ENCODE data around the gene MND1.

Gene MND1

DNA sequence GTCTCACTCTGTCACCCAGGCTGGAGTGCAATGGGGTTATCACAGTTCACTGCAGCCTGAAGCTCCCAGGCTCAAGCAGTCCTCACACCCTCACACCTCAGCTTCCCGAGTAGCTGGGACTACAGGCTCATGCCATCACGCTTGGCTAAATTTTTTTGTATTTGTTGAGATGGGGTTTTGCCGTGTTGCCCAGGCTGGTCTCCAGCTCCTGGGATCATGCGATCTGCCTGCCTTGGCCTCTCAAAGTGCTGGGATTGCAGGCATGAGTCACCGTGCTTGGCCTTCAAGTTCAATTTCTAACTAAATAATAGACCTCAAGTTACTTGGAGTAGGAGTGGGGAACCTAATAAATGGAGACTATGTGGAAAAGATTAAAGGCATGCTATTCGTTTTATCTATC, 48.9 kb downstream of the MND1 start:
- DNase-seq (ENCODE audit: low spot score), result no peak

DNA sequence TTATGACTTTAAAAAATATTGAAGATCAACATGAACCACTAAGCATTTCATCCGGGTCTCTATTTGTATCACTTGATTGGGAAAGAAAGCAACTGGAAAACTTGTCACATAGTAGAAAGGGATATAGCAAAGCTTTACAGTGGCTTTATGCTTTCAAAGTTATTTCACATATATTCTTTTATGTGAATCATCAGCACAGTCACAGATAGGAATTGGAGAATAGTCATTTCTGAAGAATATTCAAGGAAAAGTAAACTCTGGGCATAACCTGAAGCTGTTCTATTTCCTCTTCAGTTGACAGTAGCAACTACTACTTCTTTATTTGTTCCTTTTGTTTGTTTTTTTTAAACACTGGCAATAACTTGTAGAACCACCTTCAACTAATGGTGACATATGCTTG, 50.5 kb downstream of the MND1 start:
- no peak for DNase-seq (ENCODE audit: low spot score)
- no peak overlapping the region for H3K18ac ChIP-seq (ENCODE audit: low read length)
- H2AFZ ChIP-seq (ENCODE audit: low read length), result no peak overlapping the region
- H3K4me3 ChIP-seq (ENCODE audit: low read length in 2 of 2), result no peak overlapping the region
- no peak overlapping the region for H2AK5ac ChIP-seq (ENCODE audit: low read depth, low read length)
- no peak overlapping the region for H4K8ac ChIP-seq (ENCODE audit: low read depth, low read length)
- H2BK15ac ChIP-seq (ENCODE audit: low read length), result no peak overlapping the region
- H3K9ac ChIP-seq (ENCODE audit: low read depth, low read length, poor library complexity), result no peak overlapping the region
- H3K27ac ChIP-seq (replicated peaks; ENCODE audit: low read length), result no peak overlapping the region
- no peak overlapping the region for H2BK5ac ChIP-seq (ENCODE audit: low read length)
- H3K4me2 ChIP-seq (ENCODE audit: insufficient read depth, low read length, poor library complexity, severe bottlenecking), result no peak overlapping the region
- H3K14ac ChIP-seq (ENCODE audit: low read length), result no peak overlapping the region
- H2BK120ac ChIP-seq (ENCODE audit: low read depth, low read length), result no peak overlapping the region
- H3K36me3 ChIP-seq (replicated peaks in 1 of 2; ENCODE audit: control insufficient read depth in 2 of 2, insufficient read depth in 2 of 2, low read length in 2 of 2), result peaks cover 0 to 82% of the 10 kb centered on the region in 2 donors
- H3K79me1 ChIP-seq (ENCODE audit: low read depth, low read length), result no peaks in the 10 kb centered on the region
- H4K91ac ChIP-seq (ENCODE audit: low read depth, low read length, poor library complexity), result no peak overlapping the region
- no peaks in the 10 kb centered on the region for H3K9me3 ChIP-seq (replicated peaks in 1 of 2; ENCODE audit: control insufficient read depth in 2 of 2, insufficient read depth in 1 of 2, low read depth in 1 of 2, low read length in 2 of 2)
- H3K4ac ChIP-seq (ENCODE audit: low read length), result no peak overlapping the region
- no CpG with 5 or more reads among the region's 1 CpG for WGBS, 2 donors (ENCODE audit: extremely low coverage in 2 of 2, insufficient read length in 2 of 2, insufficient replicate concordance in 1 of 2)
- no peaks in the 10 kb centered on the region for H3K4me1 ChIP-seq (ENCODE audit: control insufficient read depth in 2 of 2, insufficient read depth in 1 of 2, low read depth in 1 of 2, low read length in 2 of 2)
- no peak overlapping the region for H3K23ac ChIP-seq (ENCODE audit: low read depth, low read length, poor library complexity)
- H3K27me3 ChIP-seq (ENCODE audit: control insufficient read depth in 3 of 3, insufficient read depth in 3 of 3, low read depth in 1 of 3, low read length in 3 of 3), result no peaks in the 10 kb centered on the region
- no peak overlapping the region for H2BK12ac ChIP-seq (ENCODE audit: low read length)

More for the DNA sequence above, 48.9 kb downstream of the MND1 start:
- Histone ChIP-seq H3K18ac (ENCODE audit: low read length) (no peak overlapping the region), H2BK15ac (ENCODE audit: low read length) (no peak overlapping the region), H4K8ac (ENCODE audit: low read depth, low read length) (no peak overlapping the region), H3K4ac (ENCODE audit: low read length) (no peak overlapping the region), H3K4me2 (ENCODE audit: insufficient read depth, low read length, poor library complexity, severe bottlenecking) (no peak overlapping the region), H2AK5ac (ENCODE audit: low read depth, low read length) (no peak overlapping the region), H2BK12ac (ENCODE audit: low read length) (no peak overlapping the region), H3K79me1 (ENCODE audit: low read depth, low read length) (no peaks in the 10 kb centered on the region), H3K9me3 (replicated peaks in 1 of 2; ENCODE audit: control insufficient read depth in 2 of 2, insufficient read depth in 1 of 2, low read depth in 1 of 2, low read length in 2 of 2) (no peaks in the 10 kb centered on the region), H3K27me3 (ENCODE audit: control insufficient read depth in 3 of 3, insufficient read depth in 3 of 3, low read depth in 1 of 3, low read length in 3 of 3) (no peaks in the 10 kb centered on the region), H3K9ac (ENCODE audit: low read depth, low read length, poor library complexity) (no peak overlapping the region), H3K36me3 (replicated peaks in 1 of 2; ENCODE audit: control insufficient read depth in 2 of 2, insufficient read depth in 2 of 2, low read length in 2 of 2) (peaks cover 0 to 74% of the 10 kb centered on the region in 2 donors), H3K27ac (replicated peaks; ENCODE audit: low read length) (no peak overlapping the region), H3K14ac (ENCODE audit: low read length) (no peak overlapping the region), H3K23ac (ENCODE audit: low read depth, low read length, poor library complexity) (no peak overlapping the region), H2BK5ac (ENCODE audit: low read length) (no peak overlapping the region), H3K4me3 (ENCODE audit: low read length in 2 of 2) (no peak overlapping the region), H2BK120ac (ENCODE audit: low read depth, low read length) (no peak overlapping the region), H3K4me1 (ENCODE audit: control insufficient read depth in 2 of 2, insufficient read depth in 1 of 2, low read depth in 1 of 2, low read length in 2 of 2) (no peaks in the 10 kb centered on the region), H4K91ac (ENCODE audit: low read depth, low read length, poor library complexity) (no peak overlapping the region), H2AFZ (ENCODE audit: low read length) (no peak overlapping the region)
- no CpG with 5 or more reads among the region's 6 CpGs for WGBS, 2 donors (ENCODE audit: extremely low coverage in 2 of 2, insufficient read length in 2 of 2, insufficient replicate concordance in 1 of 2)

DNA sequence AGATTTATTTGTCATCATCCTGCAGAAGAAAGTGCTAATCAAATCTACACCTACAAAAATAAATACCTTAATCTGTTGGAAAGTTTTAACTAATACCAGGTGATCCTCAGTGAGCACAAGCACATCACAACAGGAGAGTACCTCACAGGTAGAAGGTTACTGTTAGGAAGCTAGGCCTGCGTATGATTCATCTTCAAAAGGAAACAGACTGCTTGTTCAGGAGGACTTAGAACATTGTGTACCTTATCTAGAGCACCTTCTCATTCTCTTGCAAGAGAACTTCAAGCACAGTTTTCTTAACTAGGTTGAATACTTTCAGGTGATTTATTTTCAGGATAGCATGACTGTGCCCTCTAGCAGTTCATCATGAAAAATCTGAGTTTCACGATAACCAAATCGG, 54.2 kb downstream of the MND1 start:
- Histone ChIP-seq H3K79me1 (ENCODE audit: low read depth, low read length) (no peaks in the 10 kb centered on the region), H3K9me3 (replicated peaks in 1 of 2; ENCODE audit: control insufficient read depth in 2 of 2, insufficient read depth in 1 of 2, low read depth in 1 of 2, low read length in 2 of 2) (peaks cover 0 to 16% of the 10 kb centered on the region in 2 donors), H2BK120ac (ENCODE audit: low read depth, low read length) (no peak overlapping the region), H3K14ac (ENCODE audit: low read length) (no peak overlapping the region), H3K18ac (ENCODE audit: low read length) (no peak overlapping the region), H3K4ac (ENCODE audit: low read length) (no peak overlapping the region), H3K27me3 (ENCODE audit: control insufficient read depth in 3 of 3, insufficient read depth in 3 of 3, low read depth in 1 of 3, low read length in 3 of 3) (no peaks in the 10 kb centered on the region), H2BK15ac (ENCODE audit: low read length) (no peak overlapping the region), H3K9ac (ENCODE audit: low read depth, low read length, poor library complexity) (no peak overlapping the region), H2BK5ac (ENCODE audit: low read length) (no peak overlapping the region), H3K4me3 (ENCODE audit: low read length in 2 of 2) (no peak overlapping the region), H3K23ac (ENCODE audit: low read depth, low read length, poor library complexity) (no peak overlapping the region), H3K4me2 (ENCODE audit: insufficient read depth, low read length, poor library complexity, severe bottlenecking) (no peak overlapping the region), H4K91ac (ENCODE audit: low read depth, low read length, poor library complexity) (no peak overlapping the region), H4K8ac (ENCODE audit: low read depth, low read length) (no peak overlapping the region), H3K36me3 (replicated peaks in 1 of 2; ENCODE audit: control insufficient read depth in 2 of 2, insufficient read depth in 2 of 2, low read length in 2 of 2) (peaks cover 0 to 98% of the 10 kb centered on the region in 2 donors), H2AK5ac (ENCODE audit: low read depth, low read length) (no peak overlapping the region), H3K4me1 (ENCODE audit: control insufficient read depth in 2 of 2, insufficient read depth in 1 of 2, low read depth in 1 of 2, low read length in 2 of 2) (no peaks in the 10 kb centered on the region), H2AFZ (ENCODE audit: low read length) (no peak overlapping the region), H3K27ac (replicated peaks; ENCODE audit: low read length) (no peak overlapping the region), H2BK12ac (ENCODE audit: low read length) (no peak overlapping the region)
- no peak for DNase-seq (ENCODE audit: low spot score)
- WGBS, 2 donors (ENCODE audit: extremely low coverage in 2 of 2, insufficient read length in 2 of 2, insufficient replicate concordance in 1 of 2), result no CpG with 5 or more reads among the region's 3 CpGs

DNA sequence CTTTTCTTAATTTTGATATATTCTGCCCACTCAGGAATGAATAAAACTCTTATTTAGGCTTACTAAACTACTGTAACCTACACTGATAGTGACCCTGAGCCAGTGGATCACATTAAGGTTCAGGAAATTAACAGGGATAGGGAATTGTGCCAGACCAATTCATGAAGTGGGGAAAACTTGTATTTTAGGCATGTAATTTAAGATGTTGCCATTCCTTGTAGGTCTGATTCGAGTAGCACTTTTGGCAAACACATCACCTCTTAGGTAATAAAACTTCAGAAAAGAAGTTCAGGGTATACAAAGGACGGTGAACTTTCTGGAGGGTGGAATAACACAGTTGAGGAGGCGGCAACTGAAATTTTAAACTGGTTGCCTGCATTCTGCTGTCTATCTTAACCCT, 54.9 kb downstream of the MND1 start:
- H3K4ac ChIP-seq (ENCODE audit: low read length), result no peak overlapping the region
- H2AFZ ChIP-seq (ENCODE audit: low read length), result no peak overlapping the region
- H3K9ac ChIP-seq (ENCODE audit: low read depth, low read length, poor library complexity), result no peak overlapping the region
- no peak for DNase-seq (ENCODE audit: low spot score)
- H2BK12ac ChIP-seq (ENCODE audit: low read length), result no peak overlapping the region
- no peak overlapping the region for H2BK120ac ChIP-seq (ENCODE audit: low read depth, low read length)
- H2BK5ac ChIP-seq (ENCODE audit: low read length), result no peak overlapping the region
- H3K79me1 ChIP-seq (ENCODE audit: low read depth, low read length), result no peaks in the 10 kb centered on the region
- H3K9me3 ChIP-seq (replicated peaks in 1 of 2; ENCODE audit: control insufficient read depth in 2 of 2, insufficient read depth in 1 of 2, low read depth in 1 of 2, low read length in 2 of 2), result peaks cover 0 to 16% of the 10 kb centered on the region in 2 donors
- H2AK5ac ChIP-seq (ENCODE audit: low read depth, low read length), result no peak overlapping the region
- H4K91ac ChIP-seq (ENCODE audit: low read depth, low read length, poor library complexity), result no peak overlapping the region
- no peak overlapping the region for H3K23ac ChIP-seq (ENCODE audit: low read depth, low read length, poor library complexity)
- H3K4me1 ChIP-seq (ENCODE audit: control insufficient read depth in 2 of 2, insufficient read depth in 1 of 2, low read depth in 1 of 2, low read length in 2 of 2), result no peaks in the 10 kb centered on the region
- no peak overlapping the region for H3K18ac ChIP-seq (ENCODE audit: low read length)
- WGBS, 2 donors (ENCODE audit: extremely low coverage in 2 of 2, insufficient read length in 2 of 2, insufficient replicate concordance in 1 of 2), result no CpG with 5 or more reads among the region's 3 CpGs
- H3K14ac ChIP-seq (ENCODE audit: low read length), result no peak overlapping the region
- no peak overlapping the region for H3K4me2 ChIP-seq (ENCODE audit: insufficient read depth, low read length, poor library complexity, severe bottlenecking)
- peaks cover 0 to 92% of the 10 kb centered on the region in 2 donors for H3K36me3 ChIP-seq (replicated peaks in 1 of 2; ENCODE audit: control insufficient read depth in 2 of 2, insufficient read depth in 2 of 2, low read length in 2 of 2)
- H3K4me3 ChIP-seq (ENCODE audit: low read length in 2 of 2), result no peak overlapping the region
- no peak overlapping the region for H2BK15ac ChIP-seq (ENCODE audit: low read length)
- no peak overlapping the region for H3K27ac ChIP-seq (replicated peaks; ENCODE audit: low read length)
- no peaks in the 10 kb centered on the region for H3K27me3 ChIP-seq (ENCODE audit: control insufficient read depth in 3 of 3, insufficient read depth in 3 of 3, low read depth in 1 of 3, low read length in 3 of 3)
- H4K8ac ChIP-seq (ENCODE audit: low read depth, low read length), result no peak overlapping the region
